HG03571 (cell line): ENCODE data around the gene SPSB1.

Experiments used
- ATAC-seq: cut with Tn5 transposase; IDR thresholded peaks from one replicate; pipeline ENCODE4 v1.9.1; 2021; ENCODE audit not compliant: unreplicated experiment

SPSB1 gene

GRCh38 chr1:9292361-9293240, at the start of gene SPSB1:
SPSB1 (plus strand) TSS chr1:9292894; CDS start chr1:9355892, 62,998 bp downstream.
- ATAC-seq: no peak

GRCh38 chr1:9243066-9243739, 49.5 kb upstream of the SPSB1 start:
- ATAC-seq: no peak

DNA sequence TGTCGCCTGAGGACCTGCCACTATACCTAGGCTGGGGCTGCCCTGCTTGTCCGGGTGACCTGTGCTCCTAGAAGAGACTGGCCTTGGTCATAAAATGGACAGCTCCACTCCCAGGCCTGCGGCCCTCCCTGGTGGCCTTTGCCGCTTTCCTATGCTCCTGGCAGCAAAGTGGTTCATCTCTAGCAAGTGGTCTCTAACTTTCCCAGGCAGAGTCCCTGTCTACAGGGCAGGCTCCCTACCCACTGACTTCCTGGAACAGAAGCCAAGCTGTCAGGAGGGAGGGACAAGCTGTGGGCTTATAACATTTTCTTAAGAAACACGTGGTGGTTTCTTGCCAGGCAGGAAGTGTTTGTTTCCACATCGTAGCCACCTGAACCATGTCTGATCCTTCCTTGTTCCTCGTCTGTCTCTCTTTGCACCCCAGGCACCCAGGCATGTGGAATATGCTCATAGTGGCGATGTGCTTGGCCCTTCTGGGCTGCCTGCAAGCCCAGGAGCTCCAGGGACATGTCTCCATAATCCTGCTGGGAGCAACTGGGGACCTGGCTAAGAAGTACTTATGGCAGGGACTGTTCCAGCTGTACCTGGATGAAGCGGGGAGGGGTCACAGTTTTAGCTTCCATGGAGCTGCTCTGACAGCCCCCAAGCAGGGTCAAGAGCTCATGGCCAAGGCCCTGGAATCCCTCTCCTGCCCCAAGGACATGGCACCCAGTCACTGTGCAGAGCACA, 48.0 kb upstream of the SPSB1 start:
- no peak for ATAC-seq

DNA sequence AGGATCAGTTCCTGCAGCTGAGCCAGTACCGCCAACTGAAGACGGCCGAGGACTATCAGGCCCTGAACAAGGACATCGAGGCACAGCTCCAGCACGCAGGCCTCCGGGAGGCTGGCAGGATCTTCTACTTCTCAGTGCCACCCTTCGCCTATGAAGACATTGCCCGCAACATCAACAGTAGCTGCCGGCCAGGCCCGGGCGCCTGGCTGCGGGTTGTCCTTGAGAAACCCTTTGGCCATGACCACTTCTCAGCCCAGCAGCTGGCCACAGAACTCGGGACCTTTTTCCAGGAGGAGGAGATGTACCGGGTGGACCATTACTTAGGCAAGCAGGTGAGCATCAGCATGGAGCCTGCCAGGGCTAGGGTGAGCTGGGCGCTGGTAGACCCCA, 47.5 kb upstream of the SPSB1 start:
- ATAC-seq: no peak

DNA sequence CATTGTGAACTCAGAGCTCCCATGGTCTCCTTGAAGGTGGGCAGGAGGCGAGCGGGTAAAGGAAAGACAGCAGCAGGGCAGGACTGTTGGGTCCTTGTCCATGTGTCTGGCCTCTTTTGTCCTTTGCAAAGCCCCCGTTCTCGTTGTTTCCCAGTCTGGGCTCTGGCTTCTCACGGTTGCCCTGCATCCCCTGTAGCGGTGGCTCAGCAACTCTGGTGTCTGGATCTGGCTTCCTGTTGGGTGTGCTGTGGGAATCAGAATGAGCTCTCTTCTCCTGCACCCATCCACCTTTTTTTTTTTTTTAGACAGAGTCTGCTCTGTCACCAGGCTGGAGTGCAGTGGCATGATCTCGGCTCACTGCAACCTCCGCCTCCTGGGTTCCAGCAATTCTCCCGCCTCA, 47.0 kb upstream of the SPSB1 start:
- ATAC-seq: no peak

GRCh38 chr1:9246215-9246614, 46.5 kb upstream of the SPSB1 start:
- ATAC-seq: no peak

GRCh38 chr1:9246841-9247785, 45.6 kb upstream of the SPSB1 start:
- no peak for ATAC-seq

- no peak for ATAC-seq
Observed at GRCh38 chr1:9247894-9248293, 44.8 kb upstream of the SPSB1 start.

GRCh38 chr1:9248341-9249262, 44.1 kb upstream of the SPSB1 start:
- no peak for ATAC-seq

DNA sequence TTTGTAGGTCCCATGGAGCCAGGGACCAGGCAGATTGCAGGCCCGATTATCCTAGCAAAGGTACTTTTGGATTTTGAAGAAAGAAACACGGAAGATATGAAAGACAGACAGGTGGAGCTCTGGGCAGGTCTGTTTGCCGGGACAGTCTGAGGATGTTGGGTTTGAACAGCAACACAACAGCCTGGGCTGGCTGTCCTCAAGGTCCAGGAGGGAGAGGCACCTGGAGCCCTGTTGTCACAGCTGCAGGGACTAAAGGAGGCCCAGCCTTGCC, 43.5 kb upstream of the SPSB1 start:
- ATAC-seq: no peak

- no peak for ATAC-seq
Observed at GRCh38 chr1:9249534-9250410, 42.9 kb upstream of the SPSB1 start.

DNA sequence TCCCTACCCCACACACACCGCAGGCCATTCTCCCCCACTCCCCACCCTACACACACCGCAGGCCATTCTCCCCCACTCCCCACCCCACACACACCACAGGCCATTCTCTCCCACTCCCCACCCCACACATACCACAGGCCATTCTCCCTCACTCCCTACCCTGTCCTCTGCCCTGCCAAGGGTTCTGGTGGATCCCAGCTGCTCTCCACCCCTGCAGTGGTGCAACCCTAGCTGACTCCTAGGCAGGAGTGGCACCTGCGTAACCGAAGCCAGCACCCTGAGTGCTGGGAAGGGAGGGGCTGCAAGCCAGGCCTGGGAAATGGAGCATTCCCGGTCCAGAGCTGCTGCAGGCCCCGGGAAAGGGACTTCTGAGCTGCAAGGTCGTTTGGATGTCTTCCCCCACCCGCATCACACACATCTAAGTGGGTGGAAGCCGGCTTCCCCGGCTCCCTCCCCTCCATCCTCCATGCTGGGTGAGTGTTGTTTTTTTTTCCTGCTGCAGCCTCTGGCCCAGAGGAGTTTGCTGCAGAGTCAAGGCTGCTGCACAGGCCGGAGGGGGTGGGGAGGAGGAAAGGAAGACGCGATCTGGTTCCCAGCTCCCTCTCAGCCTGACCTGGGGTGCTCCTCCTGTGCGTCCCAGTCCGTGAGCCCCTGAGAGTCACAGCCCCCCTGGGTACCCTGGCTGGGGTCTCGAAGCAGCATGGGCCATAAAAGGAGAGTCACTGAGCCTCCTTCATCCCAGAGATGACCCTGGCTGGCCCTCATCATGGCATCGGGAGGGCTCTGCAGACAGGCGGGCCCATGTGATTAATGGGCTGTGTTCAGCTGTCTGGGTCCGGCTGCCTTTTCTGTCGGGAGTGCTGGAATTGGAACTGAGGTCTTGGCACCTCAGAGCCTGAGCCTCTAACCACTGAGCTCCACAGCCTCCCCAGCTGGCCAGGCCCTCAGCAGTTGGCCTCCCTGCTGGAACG, 42.0 kb upstream of the SPSB1 start:
- ATAC-seq: no peak

GRCh38 chr1:9251501-9251900, 41.2 kb upstream of the SPSB1 start:
- ATAC-seq: no peak

- no peak for ATAC-seq
Observed at GRCh38 chr1:9253004-9253403, 39.7 kb upstream of the SPSB1 start.

- no peak for ATAC-seq
Observed at GRCh38 chr1:9253453-9254105, 39.1 kb upstream of the SPSB1 start.

GRCh38 chr1:9256332-9256731, 36.4 kb upstream of the SPSB1 start:
- ATAC-seq: no peak

GRCh38 chr1:9257851-9258250, 34.8 kb upstream of the SPSB1 start:
- no peak for ATAC-seq
